ENCODE data around the gene CDC5L. TPM values are rescaled to one million over a fixed set of nuclear protein-coding genes. Genes with fewer than 3 reads are reported as not detected.
"Not testable (repeated sequence)": the region's sequence is repeated elsewhere in the genome, so short reads cannot be mapped to it uniquely, and the experiment has no call there.

CDC5L gene
- 10 to 100 TPM in 2 of 3 donors, 1 to 10 TPM in 1; 8.1 to 16.6 (median 10.6) TPM for polyA plus RNA-seq

GRCh38 chr6:44387346-44388134, at the start of gene CDC5L:
TSS of gene CDC5L (plus strand) at chr6:44387706. CDS start at chr6:44387824, 118 bp downstream.
- H3K9me3 Mint-ChIP-seq = no peaks in the 10 kb centered on the region
- peaks cover 7 to 12% (median 9%) of the 10 kb centered on the region in 3 donors for H3K27me3 Mint-ChIP-seq (ENCODE audit: low read depth in 3 of 3)

GRCh38 chr6:44338228-44339122, 49.0 kb upstream of the CDC5L start:
- Mint-ChIP-seq H3K27ac (no peak overlapping the region), H3K27me3 (ENCODE audit: low read depth in 3 of 3) (peaks cover 1 to 9% (median 1%) of the 10 kb centered on the region in 3 donors), H3K4me3 (no peak overlapping the region), H3K36me3 (no peaks in the 10 kb centered on the region), H3K9me3 (no peaks in the 10 kb centered on the region), H3K4me1 (no peaks in the 10 kb centered on the region)
- DNase-seq = peak; percentile 36 to 50 (median 41)

More at GRCh38 chr6:44387346-44388134, at the start of gene CDC5L:
- H3K27ac Mint-ChIP-seq = peak within 1 kb of the TSS; percentile 88 to 99 (median 96)
- H3K4me1 Mint-ChIP-seq = peaks cover 39 to 43% of the 10 kb centered on the region in 2 donors
- peak; percentile 96 to 97 (median 97) for DNase-seq
- H3K4me3 Mint-ChIP-seq = peak within 1 kb of the TSS; percentile 91 to 100 (median 96)
- peaks cover 0 to 10% (median 0%) of the 10 kb centered on the region in 3 donors for H3K36me3 Mint-ChIP-seq

- Mint-ChIP-seq H3K9me3 (no peaks in the 10 kb centered on the region), H3K4me1 (no peaks in the 10 kb centered on the region), H3K36me3 (no peaks in the 10 kb centered on the region), H3K27ac (no peak overlapping the region), H3K27me3 (ENCODE audit: low read depth in 3 of 3) (peaks cover 1 to 11% (median 3%) of the 10 kb centered on the region in 3 donors), H3K4me3 (no peak overlapping the region)
- DNase-seq = no peak
Measured at GRCh38 chr6:44339301-44339700, 48.2 kb upstream of the CDC5L start.

- Mint-ChIP-seq H3K27me3 (ENCODE audit: low read depth in 3 of 3) (peaks cover 3 to 11% (median 4%) of the 10 kb centered on the region in 3 donors), H3K36me3 (no peaks in the 10 kb centered on the region), H3K4me3 (no peak overlapping the region), H3K27ac (no peak overlapping the region), H3K9me3 (no peaks in the 10 kb centered on the region), H3K4me1 (no peaks in the 10 kb centered on the region)
- no peak for DNase-seq
Measured at GRCh38 chr6:44339763-44340625, 47.5 kb upstream of the CDC5L start.

GRCh38 chr6:44341095-44341890, 46.2 kb upstream of the CDC5L start:
- Mint-ChIP-seq H3K27ac (no peak overlapping the region), H3K27me3 (ENCODE audit: low read depth in 3 of 3) (peaks cover 1 to 11% (median 4%) of the 10 kb centered on the region in 3 donors), H3K4me1 (no peaks in the 10 kb centered on the region), H3K4me3 (no peak overlapping the region), H3K9me3 (no peaks in the 10 kb centered on the region), H3K36me3 (no peaks in the 10 kb centered on the region)
- no peak for DNase-seq

GRCh38 chr6:44342052-44342451, 45.5 kb upstream of the CDC5L start:
- Mint-ChIP-seq H3K27ac (no peak overlapping the region), H3K27me3 (ENCODE audit: low read depth in 3 of 3) (peaks cover 1 to 12% (median 4%) of the 10 kb centered on the region in 3 donors), H3K4me1 (no peaks in the 10 kb centered on the region), H3K36me3 (no peaks in the 10 kb centered on the region), H3K4me3 (no peak overlapping the region), H3K9me3 (no peaks in the 10 kb centered on the region)
- no peak for DNase-seq

- DNase-seq = no peak
- Mint-ChIP-seq H3K27me3 (ENCODE audit: low read depth in 3 of 3) (peaks cover 1 to 8% (median 4%) of the 10 kb centered on the region in 3 donors), H3K4me1 (no peaks in the 10 kb centered on the region), H3K9me3 (no peaks in the 10 kb centered on the region), H3K27ac (no peak within 1 kb of the TSS), H3K4me3 (no peak within 1 kb of the TSS), H3K36me3 (no peaks in the 10 kb centered on the region)
Measured at GRCh38 chr6:44342489-44342888, 45.0 kb upstream of the CDC5L start, which contains the start of gene SPATS1. TSS of gene SPATS1 (plus strand) at chr6:44342650. CDS start at chr6:44343096, 446 bp downstream.

- H3K27me3 Mint-ChIP-seq (ENCODE audit: low read depth in 3 of 3); DNase-seq; H3K4me3 Mint-ChIP-seq; H3K27ac Mint-ChIP-seq; H3K9me3 Mint-ChIP-seq; H3K36me3 Mint-ChIP-seq; H3K4me1 Mint-ChIP-seq: not testable (repeated sequence)
Measured at GRCh38 chr6:44346818-44347217, 40.7 kb upstream of the CDC5L start.

GRCh38 chr6:44349904-44350649, 37.4 kb upstream of the CDC5L start:
- no peaks in the 10 kb centered on the region for H3K36me3 Mint-ChIP-seq
- H3K27ac Mint-ChIP-seq = no peak overlapping the region
- no peaks in the 10 kb centered on the region for H3K4me1 Mint-ChIP-seq
- no peak overlapping the region for H3K4me3 Mint-ChIP-seq
- no peak for DNase-seq
- H3K9me3 Mint-ChIP-seq = no peaks in the 10 kb centered on the region
- H3K27me3 Mint-ChIP-seq (ENCODE audit: low read depth in 3 of 3) = peaks cover 0 to 4% (median 0%) of the 10 kb centered on the region in 3 donors

GRCh38 chr6:44350650-44350994, 36.9 kb upstream of the CDC5L start:
- not testable (repeated sequence) for H3K4me3 Mint-ChIP-seq; H3K9me3 Mint-ChIP-seq; DNase-seq; H3K27me3 Mint-ChIP-seq (ENCODE audit: low read depth in 3 of 3); H3K27ac Mint-ChIP-seq; H3K36me3 Mint-ChIP-seq; H3K4me1 Mint-ChIP-seq

GRCh38 chr6:44352259-44352658, 35.2 kb upstream of the CDC5L start:
- Mint-ChIP-seq H3K27me3 (ENCODE audit: low read depth in 3 of 3) (peaks cover 0 to 2% (median 2%) of the 10 kb centered on the region in 3 donors), H3K27ac (no peak overlapping the region), H3K4me3 (no peak overlapping the region), H3K36me3 (no peaks in the 10 kb centered on the region), H3K4me1 (no peaks in the 10 kb centered on the region), H3K9me3 (no peaks in the 10 kb centered on the region)
- DNase-seq = no peak

- no peak overlapping the region for H3K4me3 Mint-ChIP-seq
Measured at GRCh38 chr6:44353336-44353735, 34.2 kb upstream of the CDC5L start.

More at GRCh38 chr6:44353336-44353735, 34.2 kb upstream of the CDC5L start:
- H3K27me3 Mint-ChIP-seq (ENCODE audit: low read depth in 3 of 3) = peaks cover 2% of the 10 kb centered on the region in 3 donors
- H3K27ac Mint-ChIP-seq = no peak overlapping the region
- no peaks in the 10 kb centered on the region for H3K36me3 Mint-ChIP-seq
- no peak for DNase-seq
- H3K4me1 Mint-ChIP-seq = no peaks in the 10 kb centered on the region
- H3K9me3 Mint-ChIP-seq = no peaks in the 10 kb centered on the region
